GM12878 (cell line): ENCODE results near the gene THAP11. TPM values are rescaled to one million over a fixed set of nuclear protein-coding genes. Genes with fewer than 3 reads are reported as not detected.

Experiments used
- DPF2 ChIP-seq: fragments of 450-650 bp; IDR thresholded peaks from 2 replicates; pipeline ENCODE4 v1.6.1; 2017; ENCODE audit warnings: mild to moderate bottlenecking
- EGR1 ChIP-seq, 2 experiments: IDR thresholded peaks; 1 replicate in 1 of 2; 2 replicates in 1 of 2; pipeline ENCODE4 v1.6.1; 2011 to 2012; ENCODE audit warnings: low read depth in 2 of 2, low read length in 2 of 2, borderline replicate concordance in 1 of 2, mild to moderate bottlenecking in 1 of 2, moderate library complexity in 1 of 2
- FOXM1 ChIP-seq: IDR thresholded peaks from 2 replicates; pipeline ENCODE4 v1.6.1; 2012; ENCODE audit warnings: low read depth, mild to moderate bottlenecking, inconsistent platforms, low read length, moderate library complexity
- IRF4 ChIP-seq: IDR thresholded peaks from 2 replicates; pipeline ENCODE4 v1.6.1; 2011; ENCODE audit warnings: low read depth, low read length
- KDM1A ChIP-seq: fragments of 200-600 bp; sonication (generic); IDR thresholded peaks from 2 replicates; pipeline ENCODE4 v1.6.1; 2016; ENCODE audit warnings: borderline replicate concordance
- KLF5 ChIP-seq: fragments of 450-650 bp; IDR thresholded peaks from 2 replicates; pipeline ENCODE4 v1.6.1; 2014; ENCODE audit warnings: mild to moderate bottlenecking; ENCODE audit not compliant: partially characterized antibody
- NFYA ChIP-seq: IDR thresholded peaks from 2 replicates; pipeline ENCODE4 v1.6.1; 2011; ENCODE audit warnings: low read depth, mild to moderate bottlenecking, low read length, improper control_type of control experiment, borderline replicate concordance
- NKRF ChIP-seq: fragments of 450-650 bp; conservative IDR thresholded peaks from 2 replicates; pipeline ENCODE4 v1.6.1; 2017; ENCODE audit warnings: mild to moderate bottlenecking, moderate library complexity
- NR2C1 ChIP-seq: fragments of 450-650 bp; IDR thresholded peaks from 2 replicates; pipeline ENCODE4 v1.6.1; 2017; ENCODE audit warnings: antibody characterized with exemption, mild to moderate bottlenecking, moderate library complexity
- PAX8 ChIP-seq: fragments of 450-650 bp; IDR thresholded peaks from 2 replicates; pipeline ENCODE4 v1.6.1; 2017; ENCODE audit warnings: mild to moderate bottlenecking, moderate library complexity
- POLR2AphosphoS2 ChIP-seq: IDR thresholded peaks from 2 replicates; pipeline ENCODE4 v1.6.1; 2011; ENCODE audit warnings: low read depth, mild to moderate bottlenecking, low read length, improper control_type of control experiment, moderate library complexity
- SMARCA5 ChIP-seq: fragments of 450-650 bp; IDR thresholded peaks from 2 replicates; pipeline ENCODE4 v1.6.1; 2017; ENCODE audit warnings: mild to moderate bottlenecking
- SPI1 ChIP-seq: IDR thresholded peaks from 2 replicates; pipeline ENCODE4 v1.6.1; 2011; ENCODE audit warnings: low read depth, mild to moderate bottlenecking, low read length, moderate library complexity, borderline replicate concordance; ENCODE audit not compliant: insufficient read depth
- ZBED1 ChIP-seq: IDR thresholded peaks from 2 replicates; pipeline ENCODE4 v1.6.1; 2016; ENCODE audit warnings: borderline replicate concordance
- ZNF592 ChIP-seq: fragments of 450-650 bp; IDR thresholded peaks from 2 replicates; pipeline ENCODE4 v1.6.1; 2017; ENCODE audit warnings: mild to moderate bottlenecking, moderate library complexity
- ZNF687 ChIP-seq: fragments of 450-650 bp; IDR thresholded peaks from 2 replicates; pipeline ENCODE4 v1.6.1; 2017; ENCODE audit warnings: mild to moderate bottlenecking, moderate library complexity
- polyA plus RNA-seq, 11 experiments: library from polyadenylated mRNA; depleted of rRNA in 4 of 11; unstranded in 6 of 11; stranded (reverse) in 5 of 11; fragments of >200 nt; fragmentation: Nextera tagmentation in 4 of 11; fragmentation: Illumina TruSeq in 1 of 11; extraction: Ambion mirVana in 4 of 11; extraction: Trizol in 1 of 11; gene quantifications; 1 replicate in 1 of 11; 2 replicates in 10 of 11; pipeline versions ENCODE4 v1.2.1 to v1.2.3, GENCODE V29; 2011 to 2016; ENCODE audit warnings: inconsistent platforms in 2 of 11, missing spikeins in 2 of 11, low read depth in 1 of 11
- total RNA-seq, 4 experiments: library from RNA; depleted of rRNA in 3 of 4; stranded (reverse); fragments of >200 nt in 3 of 4; fragmentation: Illumina TruSeq in 1 of 4; extraction: Trizol in 1 of 4; gene quantifications; 2 replicates each; pipeline versions ENCODE4 v1.2.1 to v1.2.3, GENCODE V29; 2013 to 2021
- TF ChIP-seq, protein P1 (sequence below): IDR thresholded peaks from 2 replicates; pipeline ENCODE4 v1.6.1; 2011; ENCODE audit warnings: low read depth, mild to moderate bottlenecking, low read length, moderate library complexity, borderline replicate concordance; ENCODE audit errors: extremely low read depth

THAP11 gene
- total and polyA plus RNA-seq, 10 of the 15 experiments (the other 5 are each of a cell fraction or from before 2014, with no cell fraction given) = 2.5 to 36.7 (median 21.4) TPM

- TF ChIP-seq ZNF687 (no peak), EGR1 (IDR thresholded peaks at IDR 0.05; ENCODE audit: borderline replicate concordance in 1 of 2, low read depth in 2 of 2, low read length in 2 of 2) (peak in 1 of 2 experiments; percentile 87; a peak in 2 of 3 replicates), NFYA (no peak), DPF2 (peak; percentile 22; the same call in 1 of the 2 replicates), NKRF (no peak), IRF4 (0 out of 2 replicates have a peak, but pooled peaks have one; percentile 19), SMARCA5 (no peak), KDM1A (no peak), FOXM1 (no peak), PAX8 (no peak), NR2C1 (peak; percentile 84), ZBED1 (0 out of 2 replicates have a peak, but pooled peaks have one; percentile 28), POLR2AphosphoS2 (0 out of 2 replicates have a peak, but pooled peaks have one; percentile 23), SPI1 (no peak), KLF5 (peak; percentile 74), ZNF592 (no peak)
- TF ChIP-seq, protein P1, sequence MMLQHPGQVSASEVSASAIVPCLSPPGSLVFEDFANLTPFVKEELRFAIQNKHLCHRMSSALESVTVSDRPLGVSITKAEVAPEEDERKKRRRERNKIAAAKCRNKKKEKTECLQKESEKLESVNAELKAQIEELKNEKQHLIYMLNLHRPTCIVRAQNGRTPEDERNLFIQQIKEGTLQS = no peak
Observed at GRCh38 chr16:67846320-67847063, 4.4 kb downstream of the THAP11 start, which contains the start of gene NUTF2 (continued).
